ENCODE data around the gene KCNQ4. TPM values are rescaled to one million over a fixed set of nuclear protein-coding genes. Genes with fewer than 3 reads are reported as not detected.

KCNQ4 gene
- total RNA-seq, 1 experiment from 2014 or later, result 0.12 TPM

DNA sequence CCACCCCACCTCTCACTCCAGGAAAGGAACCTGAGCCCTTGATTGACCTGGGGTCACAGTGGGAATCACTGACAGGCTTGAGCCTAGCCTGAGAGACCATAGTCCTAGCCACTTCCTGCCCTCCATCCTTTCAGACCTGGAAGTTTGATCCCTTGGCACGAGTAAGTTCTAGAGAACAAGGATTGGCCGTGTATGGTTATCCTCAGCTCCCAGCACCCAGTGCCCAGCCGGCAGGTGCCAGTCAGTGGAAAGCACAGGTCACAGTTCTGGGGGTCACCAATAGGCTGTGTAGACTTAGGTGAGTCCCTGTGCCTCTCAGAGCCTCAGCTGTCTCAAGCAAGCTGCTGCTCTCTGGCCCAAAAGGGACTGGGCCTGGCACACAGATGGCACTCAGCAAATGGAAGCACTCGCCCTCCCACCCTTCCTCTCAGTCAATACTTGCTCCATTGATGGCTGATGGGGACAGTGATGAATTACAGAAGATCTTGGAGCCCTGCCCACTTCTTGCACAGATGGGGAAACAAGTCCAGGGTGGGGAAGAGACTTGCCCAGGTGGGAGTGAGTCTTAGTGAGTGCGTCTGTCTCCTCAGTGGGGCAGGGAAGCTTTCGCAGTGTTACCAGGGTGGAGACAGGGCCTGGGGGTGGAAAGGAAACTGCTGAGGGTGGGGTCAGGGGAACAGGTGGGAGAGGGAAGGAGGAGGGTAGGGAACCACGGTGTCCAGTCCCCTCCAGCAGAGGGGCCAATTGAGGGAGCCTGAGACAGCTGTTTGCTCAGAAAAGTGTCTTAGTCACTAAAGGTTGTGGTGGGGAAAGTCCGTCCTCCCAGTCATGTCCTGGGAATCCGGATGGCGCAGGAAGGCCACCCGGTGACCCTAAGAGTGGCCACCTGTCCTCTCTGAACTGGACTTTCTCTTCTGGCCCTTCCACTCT, 2.6 kb upstream of the KCNQ4 start:
- Histone ChIP-seq H3K4me1 (peaks cover 25% of the 10 kb centered on the region), H3K4me3 (no peak overlapping the region), H3K27me3 (0 out of 2 replicates have a peak, but pooled peaks cover 3% of the 10 kb centered on the region), H3K27ac (peak overlapping the region; percentile 20; the same call in 1 of the 2 replicates), H3K36me3 (no peaks in the 10 kb centered on the region), H3K9me3 (replicated peaks) (peaks cover 9% of the 10 kb centered on the region; the same call in 1 of the 2 replicates)
- DNase-seq, result peak; percentile 65 to 72

DNA sequence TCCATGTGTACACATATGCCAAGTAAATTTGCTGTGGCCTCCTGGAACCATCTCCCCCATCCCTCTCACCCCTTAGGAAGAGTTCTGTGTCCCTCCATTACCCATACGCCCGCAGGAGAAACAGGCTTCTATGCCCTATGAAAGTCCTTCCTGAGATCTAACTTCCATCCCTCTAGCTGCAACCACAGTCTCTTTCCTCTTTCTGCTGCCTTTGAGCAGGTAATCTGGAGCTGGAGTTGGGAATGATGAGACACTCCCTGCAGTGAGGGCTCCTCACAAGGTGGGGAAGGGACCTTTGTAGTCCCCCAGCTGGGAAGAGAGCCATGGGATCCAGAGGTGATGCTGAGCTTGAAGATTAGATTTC, 2.0 kb upstream of the KCNQ4 start:
- DNase-seq, result no peak
- Histone ChIP-seq H3K4me3 (no peak overlapping the region), H3K4me1 (peaks cover 25% of the 10 kb centered on the region), H3K36me3 (no peaks in the 10 kb centered on the region), H3K27me3 (0 out of 2 replicates have a peak, but pooled peaks cover 3% of the 10 kb centered on the region), H3K27ac (no peak overlapping the region), H3K9me3 (replicated peaks) (peaks cover 8% of the 10 kb centered on the region; the same call in 1 of the 2 replicates)

DNA sequence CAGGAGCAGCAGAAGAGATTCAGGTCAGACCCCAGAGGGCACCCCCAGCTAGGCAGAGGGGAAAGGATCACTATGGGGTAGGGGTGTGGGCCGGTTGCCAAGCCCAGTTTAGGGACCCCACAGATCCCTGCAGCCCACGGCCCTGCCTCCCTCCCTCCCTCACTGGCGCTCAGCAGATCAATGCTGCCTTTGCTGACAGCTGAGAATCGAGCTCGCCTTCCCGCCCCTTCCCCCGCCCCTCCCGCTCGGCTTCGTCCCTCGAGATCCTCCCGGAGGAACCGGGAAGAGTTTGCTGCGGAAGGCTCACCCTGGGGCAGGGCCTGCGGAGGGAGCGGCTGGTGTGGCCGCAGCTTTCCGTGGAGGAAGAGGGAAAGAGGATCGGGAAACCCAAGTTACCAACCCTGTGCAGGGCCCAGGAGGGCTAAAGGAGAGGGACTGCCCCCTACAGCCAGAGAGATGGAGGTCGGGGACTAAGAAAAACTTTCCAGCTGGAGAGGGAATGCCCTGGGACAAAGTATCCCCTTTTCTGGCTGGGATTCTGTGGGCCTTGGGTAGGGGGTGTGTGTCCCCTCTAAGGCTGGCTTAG, 1.1 kb upstream of the KCNQ4 start:
- H3K9me3 ChIP-seq (replicated peaks), result peaks cover under 1% of the 10 kb centered on the region; the same call in 1 of the 2 replicates
- peaks cover 7% of the 10 kb centered on the region; the same call in 1 of the 2 replicates for H3K27me3 ChIP-seq
- peaks cover 25% of the 10 kb centered on the region for H3K4me1 ChIP-seq
- no peak overlapping the region for H3K27ac ChIP-seq
- DNase-seq, result peak; percentile 69 to 78
- peak overlapping the region; percentile 54 for H3K4me3 ChIP-seq
- no peaks in the 10 kb centered on the region for H3K36me3 ChIP-seq

DNA sequence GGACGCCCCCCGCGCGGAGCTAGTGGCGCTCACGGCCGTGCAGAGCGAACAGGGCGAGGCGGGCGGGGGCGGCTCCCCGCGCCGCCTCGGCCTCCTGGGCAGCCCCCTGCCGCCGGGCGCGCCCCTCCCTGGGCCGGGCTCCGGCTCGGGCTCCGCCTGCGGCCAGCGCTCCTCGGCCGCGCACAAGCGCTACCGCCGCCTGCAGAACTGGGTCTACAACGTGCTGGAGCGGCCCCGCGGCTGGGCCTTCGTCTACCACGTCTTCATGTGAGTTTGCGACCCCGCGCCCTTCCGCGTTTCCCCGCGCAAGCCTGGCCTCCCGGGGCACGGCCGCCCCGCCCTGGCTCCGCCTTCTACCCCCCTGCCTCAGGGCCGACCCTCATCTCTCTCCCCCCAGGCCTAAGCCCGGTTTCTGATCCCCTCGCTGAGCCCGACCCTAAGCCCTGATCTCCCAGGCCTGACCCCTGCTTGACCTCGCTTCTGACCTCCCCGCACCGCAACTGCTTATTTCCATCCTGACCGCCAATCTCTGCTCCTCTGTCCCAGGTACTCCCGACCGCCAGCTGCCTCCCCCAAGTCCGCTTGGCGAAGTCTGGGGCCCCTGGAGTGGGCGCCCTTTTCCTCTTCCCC, 669 bp downstream of the KCNQ4 start:
- Histone ChIP-seq H3K27me3 (peaks cover 10% of the 10 kb centered on the region; the same call in 1 of the 2 replicates), H3K9me3 (replicated peaks) (no peaks in the 10 kb centered on the region), H3K4me3 (no peak overlapping the region), H3K27ac (no peak overlapping the region), H3K4me1 (peaks cover 25% of the 10 kb centered on the region), H3K36me3 (no peaks in the 10 kb centered on the region)
- DNase-seq, result no peak

DNA sequence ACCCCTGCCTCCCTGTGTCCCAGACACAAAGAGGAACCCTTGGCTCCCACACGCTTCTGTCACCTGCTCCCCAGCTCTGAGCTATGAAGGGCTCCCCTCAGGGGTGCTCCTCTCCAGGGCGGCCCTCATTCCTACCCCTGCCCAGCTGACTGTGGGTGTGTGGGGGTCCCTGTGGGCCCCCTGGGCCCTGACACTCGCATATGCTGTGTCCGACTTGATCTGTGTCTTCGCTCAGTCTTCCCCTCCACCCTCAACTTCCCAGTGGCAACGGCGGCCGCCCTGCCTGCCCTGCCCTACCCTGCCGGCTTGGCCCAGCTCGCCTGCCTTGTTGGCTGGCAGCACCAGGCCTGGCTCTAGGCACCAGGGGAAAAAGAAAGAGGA, 1.2 kb downstream of the KCNQ4 start:
- Histone ChIP-seq H3K27ac (no peak overlapping the region), H3K4me1 (peaks cover 25% of the 10 kb centered on the region), H3K36me3 (no peaks in the 10 kb centered on the region), H3K4me3 (no peak overlapping the region), H3K27me3 (peaks cover 15% of the 10 kb centered on the region), H3K9me3 (replicated peaks) (no peaks in the 10 kb centered on the region)
- DNase-seq, result no peak

DNA sequence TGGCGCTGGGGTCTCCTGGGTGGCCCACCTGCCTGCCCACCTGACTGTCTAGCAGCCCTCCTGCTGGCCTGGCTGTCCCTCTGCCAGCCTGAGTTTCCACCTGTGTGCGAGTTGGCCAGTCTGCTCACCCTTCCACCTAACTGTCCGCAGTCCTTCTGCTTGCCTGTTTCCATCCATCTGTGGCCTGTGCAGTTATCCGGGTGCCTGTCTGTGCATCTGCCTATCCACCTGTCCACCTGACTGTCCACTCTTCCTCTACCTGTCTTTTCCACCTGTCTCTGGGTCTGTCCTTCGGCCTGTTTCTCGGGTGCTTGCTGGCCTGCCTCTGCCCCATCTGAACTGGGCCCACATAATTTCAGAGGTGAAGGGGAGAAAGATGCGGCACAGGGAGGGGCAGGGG, 1.9 kb downstream of the KCNQ4 start:
- Histone ChIP-seq H3K36me3 (no peaks in the 10 kb centered on the region), H3K27ac (no peak overlapping the region), H3K9me3 (replicated peaks) (no peaks in the 10 kb centered on the region), H3K27me3 (peaks cover 20% of the 10 kb centered on the region), H3K4me1 (peaks cover 24% of the 10 kb centered on the region), H3K4me3 (no peak overlapping the region)
- no peak for DNase-seq

DNA sequence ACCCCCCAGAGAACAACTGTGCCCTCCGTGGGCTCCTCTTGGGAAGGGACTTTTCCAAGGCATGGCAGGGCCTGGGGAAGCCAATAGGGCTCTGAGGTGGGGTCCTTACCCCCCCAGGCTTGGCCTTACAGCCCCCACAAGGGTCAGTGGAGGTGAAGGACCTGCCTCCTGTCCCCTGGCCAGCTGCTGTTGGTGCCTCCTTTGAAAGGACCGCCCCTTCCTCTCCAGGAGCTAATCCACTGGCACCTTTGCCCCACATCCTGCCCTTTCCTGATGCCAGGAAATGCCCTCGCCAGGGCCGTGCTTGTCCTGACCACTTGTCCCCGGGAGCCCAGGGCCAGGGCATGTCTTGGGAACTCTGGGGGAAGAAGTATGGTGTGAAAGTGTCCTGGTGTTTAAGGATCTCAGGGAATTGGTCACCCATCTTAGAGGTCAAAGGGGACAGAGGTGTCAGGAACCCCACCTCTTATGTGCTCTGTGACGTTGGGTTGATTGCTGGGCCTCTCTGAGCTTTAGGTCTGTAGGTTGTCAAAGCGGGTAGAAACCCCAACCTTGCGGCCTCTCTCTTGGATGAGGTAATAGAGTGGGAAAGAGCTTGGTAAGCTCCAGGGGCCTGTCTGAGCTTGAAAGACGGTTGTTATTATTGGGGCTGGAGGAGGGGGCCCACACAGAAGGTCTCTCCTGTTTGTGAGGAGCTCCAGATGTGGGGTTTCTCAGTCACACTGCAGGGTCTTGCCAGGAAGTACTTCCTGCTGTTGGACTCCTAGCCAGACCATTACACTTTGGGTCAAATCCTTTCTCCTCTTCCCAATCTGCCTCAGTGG, 2.8 kb downstream of the KCNQ4 start:
- Histone ChIP-seq H3K36me3 (no peaks in the 10 kb centered on the region), H3K4me3 (no peak overlapping the region), H3K9me3 (replicated peaks) (no peaks in the 10 kb centered on the region), H3K4me1 (peaks cover 15% of the 10 kb centered on the region), H3K27me3 (peaks cover 26% of the 10 kb centered on the region), H3K27ac (no peak overlapping the region)
- no peak for DNase-seq

DNA sequence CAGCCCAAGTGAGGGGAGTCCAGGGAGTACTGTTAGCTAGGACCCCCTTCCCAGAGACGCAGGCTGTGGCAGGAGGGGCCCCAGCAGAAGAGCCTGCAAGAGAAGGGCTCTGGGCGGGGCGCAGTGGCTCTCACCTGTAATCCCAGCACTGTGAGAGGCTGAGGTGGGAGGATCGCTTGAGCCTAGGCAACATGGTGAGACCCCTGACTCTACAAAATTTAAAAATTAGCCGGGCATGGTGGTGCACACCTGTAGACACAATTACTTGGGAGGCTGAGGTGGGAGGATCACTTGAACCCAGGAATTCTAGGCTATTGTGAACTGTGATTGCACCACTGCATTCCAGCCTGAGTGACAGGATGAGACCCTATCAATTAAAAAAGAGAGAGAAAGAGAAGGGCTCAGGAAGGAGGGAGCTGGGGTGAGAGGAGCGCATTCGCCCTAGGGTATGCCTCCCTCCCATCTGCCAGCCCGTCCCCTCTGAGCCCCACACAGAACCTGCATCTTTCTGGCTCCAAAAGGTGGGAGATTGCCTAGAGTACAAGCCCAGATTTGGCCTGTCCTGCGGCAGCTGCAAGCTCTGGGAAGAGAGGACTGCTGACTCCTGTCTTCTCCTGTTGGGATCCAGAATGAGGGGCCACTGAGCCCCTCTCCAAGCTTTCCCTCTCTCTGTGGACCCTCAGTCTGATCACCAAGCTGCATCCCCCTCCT, 3.6 kb downstream of the KCNQ4 start:
- Histone ChIP-seq H3K9me3 (replicated peaks) (no peaks in the 10 kb centered on the region), H3K27ac (no peak overlapping the region), H3K36me3 (no peaks in the 10 kb centered on the region), H3K4me3 (no peak overlapping the region), H3K27me3 (peaks cover 26% of the 10 kb centered on the region), H3K4me1 (peaks cover 7% of the 10 kb centered on the region)
- no peak for DNase-seq

DNA sequence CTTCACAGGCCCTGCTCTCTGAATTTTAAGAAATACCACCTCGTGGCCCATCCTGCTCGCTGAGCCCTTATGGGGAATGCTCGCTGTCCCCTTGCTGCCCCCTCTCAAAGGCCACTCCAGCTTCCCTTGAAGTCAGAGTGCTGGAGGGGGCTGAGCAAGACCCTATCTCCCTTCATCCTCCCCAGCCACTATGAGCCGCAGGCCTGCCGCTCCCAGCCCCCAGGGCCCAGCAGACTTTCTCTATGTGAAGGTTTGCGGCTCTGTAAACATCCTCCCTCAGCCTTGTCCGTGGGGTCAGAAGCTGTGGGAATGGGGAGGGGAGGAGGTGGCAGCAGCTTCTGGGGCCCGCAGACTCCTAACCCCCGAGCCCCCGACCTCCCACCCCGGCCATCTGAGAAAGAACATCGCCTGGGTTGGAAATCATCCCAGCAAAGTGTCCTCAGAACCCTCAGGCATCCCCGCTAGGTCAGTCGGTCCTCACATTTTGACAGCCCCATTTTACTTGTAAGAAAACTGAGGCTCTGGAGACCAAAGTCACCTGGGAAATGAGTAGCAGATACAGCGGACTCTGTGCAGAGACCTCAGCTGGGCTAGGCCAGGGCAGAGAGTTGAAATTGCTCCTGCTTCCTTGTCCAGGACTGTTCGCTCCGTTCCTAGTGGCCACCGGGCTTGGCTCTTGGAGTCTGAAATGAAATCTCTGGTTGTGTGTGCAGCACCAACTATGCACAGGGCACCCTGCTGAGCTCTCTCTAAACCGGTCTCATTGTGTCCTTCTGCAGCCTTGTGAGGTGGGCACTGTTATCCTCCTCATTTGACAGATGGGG, 4.4 kb downstream of the KCNQ4 start:
- Histone ChIP-seq H3K4me1 (peaks cover 2% of the 10 kb centered on the region; the same call in 1 of the 2 replicates), H3K9me3 (replicated peaks) (no peaks in the 10 kb centered on the region), H3K27ac (no peak overlapping the region), H3K36me3 (no peaks in the 10 kb centered on the region), H3K27me3 (peaks cover 26% of the 10 kb centered on the region), H3K4me3 (no peak overlapping the region)
- DNase-seq, result no peak

DNA sequence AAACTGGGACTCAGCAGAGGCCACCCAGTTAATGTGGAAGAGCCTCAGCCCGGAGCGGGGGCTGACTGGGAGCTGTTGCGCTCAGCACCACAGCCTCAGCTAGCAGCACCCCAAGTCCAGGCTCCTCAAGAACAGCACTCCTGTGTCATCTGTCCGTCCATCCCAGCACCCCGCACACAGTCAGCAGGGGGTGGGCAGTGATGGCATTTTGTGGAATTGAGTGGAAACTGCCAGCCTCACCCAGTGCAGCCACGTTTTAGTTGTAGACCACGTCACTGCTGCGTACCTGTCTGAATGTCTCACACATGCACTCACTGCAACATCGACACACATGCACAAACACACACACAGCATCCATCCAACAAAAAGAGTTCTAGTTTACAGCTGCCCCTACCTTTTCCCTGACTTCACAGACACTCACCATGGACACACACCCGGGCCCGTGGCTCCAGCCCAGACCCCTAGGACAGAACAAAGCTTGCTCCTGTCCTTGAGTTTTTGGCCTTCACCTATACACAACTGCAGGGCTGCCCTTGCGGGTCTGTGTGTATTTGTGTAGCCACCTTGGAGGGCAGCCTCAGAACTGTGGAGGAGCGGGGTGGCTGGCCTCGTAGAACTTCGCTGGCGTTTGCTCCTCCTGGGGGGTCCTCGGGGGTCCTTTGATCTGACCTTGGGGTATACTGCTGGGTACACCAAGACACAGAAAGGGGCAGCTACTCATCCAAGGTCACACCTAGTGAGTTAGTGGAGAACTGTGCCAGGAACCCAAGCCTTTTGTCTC, 5.2 kb downstream of the KCNQ4 start:
- H3K4me1 ChIP-seq, result no peaks in the 10 kb centered on the region
- no peaks in the 10 kb centered on the region for H3K36me3 ChIP-seq
- H3K9me3 ChIP-seq (replicated peaks), result no peaks in the 10 kb centered on the region
- no peak overlapping the region for H3K27ac ChIP-seq
- no peak for DNase-seq
- H3K4me3 ChIP-seq, result no peak overlapping the region
- H3K27me3 ChIP-seq, result peaks cover 27% of the 10 kb centered on the region

DNA sequence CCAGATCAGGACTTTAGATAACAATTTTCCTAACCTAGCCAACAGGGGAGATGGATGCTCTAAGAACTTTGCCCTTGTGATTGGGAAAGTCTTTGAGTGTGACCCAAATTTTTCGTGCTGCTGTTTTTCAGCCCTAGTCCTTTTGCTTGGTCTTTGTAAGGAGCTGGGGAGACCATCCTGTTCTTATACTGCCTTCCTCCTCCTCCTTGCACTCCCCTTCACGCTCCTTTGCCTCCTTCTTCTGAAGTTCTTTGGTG, 5.7 kb downstream of the KCNQ4 start:
- Histone ChIP-seq H3K9me3 (replicated peaks) (no peaks in the 10 kb centered on the region), H3K27me3 (peaks cover 32% of the 10 kb centered on the region), H3K4me1 (no peaks in the 10 kb centered on the region), H3K4me3 (no peak overlapping the region), H3K27ac (no peak overlapping the region), H3K36me3 (no peaks in the 10 kb centered on the region)
- no peak for DNase-seq

DNA sequence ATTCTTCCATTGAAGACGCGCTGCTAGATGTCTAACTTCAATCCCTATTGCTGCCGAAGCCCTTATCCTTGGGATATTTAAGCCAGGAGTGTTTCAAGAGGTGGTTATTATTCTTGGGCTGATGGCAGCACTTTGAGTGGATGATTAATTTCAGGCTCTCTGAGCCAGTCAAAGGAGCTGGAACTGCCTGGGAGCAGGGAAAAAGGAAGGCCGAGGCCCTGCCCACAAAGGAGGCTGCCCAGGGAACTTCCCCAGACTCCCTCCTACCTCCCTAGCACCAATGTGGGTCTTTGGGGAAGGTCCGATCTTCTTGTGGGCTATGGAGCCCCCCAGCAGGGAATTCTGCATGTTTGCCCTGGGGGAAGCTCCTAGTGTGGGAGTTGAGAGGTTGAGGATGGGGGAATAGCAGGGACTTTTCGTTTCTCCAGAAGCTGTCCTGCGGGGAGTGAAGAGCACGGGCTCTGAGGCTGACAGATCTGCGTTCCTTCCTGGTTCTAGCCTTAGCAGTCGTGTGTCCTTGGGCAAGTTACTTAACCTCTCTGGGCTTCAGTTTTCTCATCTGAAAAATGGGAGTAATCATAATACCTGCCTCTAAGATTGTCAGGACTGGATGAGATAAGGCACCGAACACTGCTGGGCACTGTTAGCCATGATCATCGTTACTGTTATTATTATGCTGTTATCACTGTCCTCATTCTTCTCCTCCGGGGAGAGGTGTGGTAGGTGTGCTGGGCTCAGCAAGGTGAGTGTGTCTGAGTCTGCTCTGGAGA, 6.3 kb downstream of the KCNQ4 start:
- Histone ChIP-seq H3K27me3 (peaks cover 33% of the 10 kb centered on the region), H3K27ac (no peak overlapping the region), H3K4me3 (no peak overlapping the region), H3K4me1 (no peaks in the 10 kb centered on the region), H3K9me3 (replicated peaks) (no peaks in the 10 kb centered on the region), H3K36me3 (no peaks in the 10 kb centered on the region)
- no peak for DNase-seq

Measured in SJCRH30 (cell line).